GM21390 (cell line): ENCODE measurements around the gene SLC39A2.
"Not testable (repeated sequence)": the region's sequence is repeated elsewhere in the genome, so short reads cannot be mapped to it uniquely, and the experiment has no call there.

ENCODE experiments used
- ATAC-seq: cut with Tn5 transposase; IDR thresholded peaks from one replicate; pipeline ENCODE4 v1.9.1; 2021; ENCODE audit not compliant: unreplicated experiment

Gene SLC39A2, protein sequence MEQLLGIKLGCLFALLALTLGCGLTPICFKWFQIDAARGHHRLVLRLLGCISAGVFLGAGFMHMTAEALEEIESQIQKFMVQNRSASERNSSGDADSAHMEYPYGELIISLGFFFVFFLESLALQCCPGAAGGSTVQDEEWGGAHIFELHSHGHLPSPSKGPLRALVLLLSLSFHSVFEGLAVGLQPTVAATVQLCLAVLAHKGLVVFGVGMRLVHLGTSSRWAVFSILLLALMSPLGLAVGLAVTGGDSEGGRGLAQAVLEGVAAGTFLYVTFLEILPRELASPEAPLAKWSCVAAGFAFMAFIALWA

GRCh38 chr14:20998674-20999366 is at the start of gene SLC39A2:
Gene SLC39A2 (plus strand): TSS chr14:20999293. CDS start chr14:20999447, 154 bp downstream.
- no peak for ATAC-seq

DNA sequence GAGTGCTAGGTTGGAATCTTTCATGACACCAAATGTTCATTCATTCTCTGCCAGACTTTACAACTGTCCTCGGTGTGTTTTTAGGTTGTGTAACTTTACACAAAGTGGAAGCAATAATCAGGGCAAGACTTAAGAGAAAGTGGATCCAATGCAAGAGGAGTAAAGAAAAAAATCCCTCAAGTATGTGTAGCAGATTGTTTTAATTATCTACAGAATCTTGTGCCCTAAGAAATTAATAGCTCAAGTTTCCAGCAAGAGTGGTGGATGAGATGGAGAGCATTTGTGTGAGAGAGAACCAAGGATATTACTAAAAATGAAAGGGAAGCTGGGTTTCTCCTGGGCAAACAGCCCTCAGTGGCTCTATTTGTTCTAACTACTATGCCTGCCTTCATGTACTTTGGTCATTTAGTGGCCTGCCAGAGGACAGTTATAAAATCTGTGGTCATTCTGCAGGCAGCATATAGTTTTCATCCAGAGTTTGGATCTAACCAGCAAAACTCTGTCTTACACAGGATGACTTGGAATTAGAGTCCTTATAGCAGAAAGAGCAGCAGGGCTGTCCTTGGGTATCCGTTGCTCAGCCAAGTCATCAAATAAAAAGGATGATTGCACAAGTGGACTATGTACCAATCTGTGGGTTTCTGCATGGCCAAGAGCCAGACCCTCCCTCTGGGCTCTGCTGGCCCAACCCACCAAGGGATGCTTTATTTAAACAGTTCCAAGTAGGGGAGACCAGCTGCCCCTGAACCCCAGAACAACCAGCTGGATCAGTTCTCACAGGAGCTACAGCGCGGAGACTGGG is 44.2 kb upstream of the SLC39A2 start, which contains the start of gene RNASE2:
Gene RNASE2, plus strand, starts transcription at position 752 of the 802 bp plus-strand sequence. CDS start 285 bp downstream, outside the sequence.
- ATAC-seq, result not testable (repeated sequence)

- ATAC-seq, result not testable (repeated sequence)
Measured at GRCh38 chr14:20955538-20955873, 43.6 kb upstream of the SLC39A2 start.

- no peak for ATAC-seq
Measured at GRCh38 chr14:20956376-20956976, 42.6 kb upstream of the SLC39A2 start.

GRCh38 chr14:20958946-20959345 is 40.1 kb upstream of the SLC39A2 start:
- not testable (repeated sequence) for ATAC-seq

- no peak for ATAC-seq
Measured at GRCh38 chr14:20969336-20969735, 29.8 kb upstream of the SLC39A2 start.

DNA sequence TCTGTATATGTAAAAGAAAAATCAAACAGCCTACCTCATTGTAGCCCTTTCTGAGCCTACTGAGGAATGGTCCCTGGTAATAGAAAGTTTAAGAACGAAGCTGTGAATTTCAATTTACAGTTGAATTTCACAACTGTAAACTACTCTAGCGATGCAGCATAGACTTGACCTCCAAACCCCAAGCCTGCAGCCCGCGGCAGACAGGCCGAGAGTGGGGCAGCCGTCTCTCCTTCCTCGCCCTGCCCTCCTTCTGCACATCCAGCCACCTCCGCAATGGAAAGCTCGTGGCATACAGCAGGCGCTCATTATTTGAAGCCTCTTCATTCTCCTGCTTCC is 28.5 kb upstream of the SLC39A2 start:
- peak; percentile 9 for ATAC-seq

GRCh38 chr14:20970983-20971704 is 27.9 kb upstream of the SLC39A2 start:
- ATAC-seq, result peak; percentile 95

DNA sequence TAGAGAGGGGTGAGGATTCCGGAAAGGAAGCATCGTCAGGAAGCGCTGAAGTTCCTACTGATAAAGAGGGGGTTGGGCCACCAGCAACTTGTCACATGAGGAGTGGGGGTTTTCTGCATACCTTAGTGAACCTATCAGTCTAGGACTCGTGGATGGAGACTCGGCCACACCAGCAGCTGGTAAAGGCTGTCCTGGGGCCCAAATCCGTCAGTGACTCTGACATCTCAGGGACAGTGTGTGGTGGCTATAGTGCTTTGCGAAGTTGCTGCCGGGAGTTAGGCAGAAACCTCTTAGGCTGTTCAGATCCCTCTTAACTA is 27.4 kb upstream of the SLC39A2 start:
- ATAC-seq, result no peak

DNA sequence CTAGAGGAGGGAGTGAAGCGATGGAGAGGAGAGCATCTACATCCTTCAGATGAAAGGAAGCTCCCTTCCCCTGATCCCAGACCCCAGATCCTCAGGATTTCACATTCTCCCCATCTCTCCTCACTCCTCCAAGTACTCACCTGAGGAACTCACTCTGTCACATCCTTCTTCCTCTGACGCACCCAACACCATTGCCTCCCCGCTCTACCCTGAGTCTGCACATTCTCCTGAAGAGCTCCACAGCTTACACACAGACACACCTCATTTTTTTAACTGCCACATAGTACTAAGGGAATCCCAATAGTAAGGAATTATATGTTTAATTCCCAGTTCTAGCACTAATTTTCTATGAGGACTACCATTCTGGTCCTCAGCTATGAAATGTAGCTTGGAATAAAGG is 25.6 kb upstream of the SLC39A2 start:
- no peak for ATAC-seq

- ATAC-seq, result no peak
Measured at GRCh38 chr14:20976291-20976690, 22.8 kb upstream of the SLC39A2 start.

- no peak for ATAC-seq
Measured at GRCh38 chr14:20978687-20979086, 20.4 kb upstream of the SLC39A2 start.

DNA sequence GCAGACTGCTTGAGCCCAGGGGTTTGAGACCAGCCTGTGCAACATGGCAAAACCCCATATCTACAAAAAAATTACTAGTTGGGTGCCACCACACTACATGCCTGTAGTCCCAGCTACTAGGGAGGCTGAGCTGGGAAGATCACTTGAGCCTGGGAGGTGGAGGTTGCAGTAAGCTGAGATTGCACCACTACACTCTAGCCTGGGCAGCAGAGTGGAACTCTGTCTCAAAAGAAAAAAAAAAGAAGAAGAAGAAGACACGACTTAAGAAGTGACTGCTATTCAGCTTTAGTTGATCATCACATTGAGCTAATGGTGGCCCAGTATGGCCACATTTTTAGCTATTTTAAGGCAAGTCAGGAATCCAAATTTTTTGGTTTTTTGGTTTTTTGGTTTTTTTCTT is 18.2 kb upstream of the SLC39A2 start:
- ATAC-seq, result no peak

DNA sequence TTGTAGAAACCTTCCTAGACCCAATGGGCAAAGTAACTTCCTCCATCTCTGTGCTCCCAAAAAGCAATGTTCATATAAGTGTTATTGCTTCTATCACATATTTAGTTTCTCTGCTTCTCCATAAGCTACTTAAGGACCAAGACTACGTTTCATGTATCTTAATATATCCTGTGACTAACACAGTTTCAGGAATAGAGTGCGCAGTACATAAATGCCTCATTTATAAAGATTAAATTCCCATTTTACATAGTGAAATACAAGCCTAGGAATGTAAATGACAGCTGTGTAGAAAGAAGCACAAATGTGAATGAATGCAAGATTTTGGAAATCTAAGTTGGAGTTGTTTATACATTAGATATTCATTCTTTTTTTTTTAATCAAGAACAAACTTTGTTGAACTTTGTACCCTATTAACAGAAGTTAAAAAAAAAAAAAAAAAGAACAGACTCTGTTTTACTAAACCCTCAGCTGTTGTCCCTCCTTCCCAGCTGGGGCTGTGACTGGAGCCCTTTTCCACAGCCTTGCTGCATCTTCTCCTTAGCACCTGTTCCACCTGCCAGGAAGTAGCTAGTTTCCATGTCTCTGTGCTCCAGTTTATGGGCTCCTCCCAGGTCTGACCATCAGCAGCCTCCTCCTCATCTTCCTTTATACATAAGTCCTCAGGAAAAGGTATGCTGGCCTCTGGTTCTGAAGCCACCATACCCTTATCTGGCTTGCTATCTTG is 16.3 kb upstream of the SLC39A2 start:
- no peak for ATAC-seq

- not testable (repeated sequence) for ATAC-seq
Measured at GRCh38 chr14:20985650-20986049, 13.4 kb upstream of the SLC39A2 start.

DNA sequence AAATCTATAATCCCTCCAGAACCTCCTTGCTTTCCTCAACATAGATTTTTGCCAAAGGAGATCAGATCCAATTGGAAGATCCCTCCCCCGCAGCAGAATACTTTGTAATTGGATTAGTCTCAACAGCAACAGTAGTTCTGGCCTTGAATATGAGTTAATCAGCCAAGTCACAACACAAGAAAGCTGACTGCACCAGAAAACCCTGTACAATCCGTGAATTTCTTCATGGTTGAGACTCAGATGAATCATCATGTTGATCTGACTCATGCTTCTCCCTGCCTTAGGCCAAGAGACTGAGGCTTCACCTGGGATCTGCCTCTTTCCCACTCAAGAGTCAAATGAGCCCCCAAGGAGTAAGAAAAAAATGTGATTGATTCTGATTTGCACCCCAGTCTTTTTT is 12.3 kb upstream of the SLC39A2 start:
- no peak for ATAC-seq

DNA sequence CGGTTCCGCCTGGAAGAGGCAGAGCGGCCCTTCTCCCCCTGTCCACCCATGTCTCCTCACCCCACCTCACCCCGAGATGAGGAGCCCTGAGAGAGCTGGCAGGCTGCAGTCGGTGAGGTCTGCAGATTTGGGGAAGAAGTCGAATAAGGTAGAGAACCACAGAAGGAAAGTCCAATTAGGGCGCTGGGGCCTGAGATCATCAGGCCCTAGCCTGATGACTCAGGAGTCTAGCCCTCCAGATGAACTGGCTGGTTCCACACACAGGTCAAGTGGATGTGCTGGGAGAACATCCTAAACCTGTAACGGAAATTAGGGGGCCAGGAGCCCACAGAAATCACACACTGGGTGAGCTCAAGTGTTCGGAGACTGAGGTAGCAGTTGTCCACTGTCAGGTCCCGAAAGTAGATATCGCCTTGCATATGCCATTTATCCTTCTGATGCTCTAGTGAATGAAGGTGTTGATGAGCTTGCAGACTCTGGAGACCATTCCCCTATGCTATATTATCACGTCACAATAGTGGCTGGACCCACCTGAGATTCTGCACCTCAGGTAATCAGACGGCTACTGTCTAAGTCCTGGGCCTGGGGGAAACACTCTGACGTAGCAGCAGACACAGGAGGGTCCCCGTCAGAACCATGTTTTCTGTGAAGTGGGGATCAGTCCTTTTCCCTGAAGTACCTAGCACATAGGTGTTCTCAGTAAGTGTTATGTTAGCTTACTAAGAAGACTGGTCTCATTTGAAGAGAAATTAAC is 10.2 kb upstream of the SLC39A2 start:
- no peak for ATAC-seq

- no peak for ATAC-seq
Measured at GRCh38 chr14:20989471-20989786, 9.7 kb upstream of the SLC39A2 start.

DNA sequence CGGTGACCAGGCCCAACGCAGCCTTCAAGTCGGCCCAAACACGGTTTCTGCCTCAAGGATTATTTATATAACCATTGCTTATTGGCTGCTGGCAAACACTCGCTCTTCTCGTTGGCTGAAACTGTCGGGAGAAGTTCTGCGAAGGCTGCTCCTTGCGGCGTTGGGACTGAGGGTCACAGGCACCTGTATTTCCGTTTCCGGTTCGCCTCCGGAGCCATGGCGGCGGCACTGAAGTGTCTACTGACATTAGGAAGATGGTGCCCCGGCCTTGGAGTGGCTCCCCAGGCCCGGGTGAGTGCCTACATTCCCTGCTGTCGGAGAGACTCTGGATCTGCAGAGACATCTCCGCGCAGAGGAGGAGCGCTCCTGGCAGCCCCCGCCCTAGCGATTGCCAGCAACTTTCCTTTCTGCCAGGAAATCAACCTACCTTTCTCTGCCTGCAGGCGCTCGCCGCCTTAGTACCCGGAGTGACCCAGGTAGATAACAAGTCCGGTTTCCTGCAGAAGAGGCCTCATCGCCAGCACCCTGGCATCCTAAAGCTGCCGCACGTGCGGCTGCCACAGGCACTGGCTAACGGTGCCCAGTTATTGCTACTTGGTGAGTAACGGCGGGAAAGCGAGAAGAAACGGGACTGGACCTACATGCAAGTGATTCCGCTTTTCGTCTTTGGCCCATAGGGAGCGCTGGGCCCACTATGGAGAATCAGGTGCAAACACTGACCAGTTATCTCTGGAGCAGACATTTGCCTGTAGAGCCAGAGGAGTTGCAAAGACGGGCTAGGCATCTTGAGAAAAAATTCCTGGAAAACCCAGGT is 9.1 kb upstream of the SLC39A2 start, which contains the start of gene METTL17:
Gene METTL17, plus strand, starts transcription at position 194 of the 814 bp plus-strand sequence. Its CDS starts 23 bp downstream, at position 217.
- peak; percentile 93 for ATAC-seq
